ENCODE measurements around the gene MAPKAP1. TPM values are rescaled to one million over a fixed set of nuclear protein-coding genes. Genes with fewer than 3 reads are reported as not detected.

MAPKAP1 gene
- total RNA-seq, 6 donors from 2014 or later, result 60.8 to 84.0 (median 71.5) TPM

- 49% methylated on average over 9 to 11 of the region's 11 CpGs for WGBS, 2 donors
- peaks cover 14 to 46% (median 30%) of the 10 kb centered on the region in 4 donors for H3K4me1 ChIP-seq
- no peak for TF ChIP-seq CTCF (IDR thresholded peaks at IDR 0.05)
- peak in 1 of 2 donors; percentile 15 for TF ChIP-seq POLR2AphosphoS5 (IDR thresholded peaks at IDR 0.05)
- TF ChIP-seq EP300 (IDR thresholded peaks at IDR 0.05), result peak in 1 of 4 donors; percentile 16
- TF ChIP-seq POLR2A (IDR thresholded peaks at IDR 0.05), result no peak
- H3K9me3 ChIP-seq, result no peaks in the 10 kb centered on the region
- peak overlapping the region in 3 of 4 donors; percentile 19 to 74 (median 56) for H3K27ac ChIP-seq
- H3K4me3 ChIP-seq, result no peak overlapping the region
- DNase-seq, result peak in 1 of 2 donors; percentile 36
- peaks cover 0 to 13% (median 1%) of the 10 kb centered on the region in 4 donors for H3K36me3 ChIP-seq
- H3K27me3 ChIP-seq, result no peaks in the 10 kb centered on the region
- peak; percentile 44 to 60 for ATAC-seq (ENCODE audit: low FRiP score in 2 of 2)
Measured at GRCh38 chr9:125472926-125473701, 233.9 kb downstream of the MAPKAP1 start.

DNA sequence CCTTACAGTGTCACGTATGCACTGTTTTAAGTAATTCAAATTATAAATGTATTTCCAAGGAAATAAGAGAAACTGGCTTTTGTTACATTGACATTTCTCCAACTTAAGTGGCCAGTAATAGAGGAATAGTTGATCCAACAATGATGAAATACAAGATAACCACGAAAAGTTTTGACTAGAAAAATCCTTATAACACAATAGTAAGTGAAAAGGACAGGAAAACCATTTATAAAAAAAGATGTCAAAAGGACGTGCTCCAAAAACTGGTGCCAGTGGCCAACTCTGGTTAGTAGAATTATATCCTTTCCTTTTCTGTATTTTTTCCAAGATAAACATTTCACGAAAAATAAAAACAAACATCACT is 234.5 kb downstream of the MAPKAP1 start:
- no peak for TF ChIP-seq EP300 (IDR thresholded peaks at IDR 0.05)
- no peak for TF ChIP-seq POLR2A (IDR thresholded peaks at IDR 0.05)
- no peak for TF ChIP-seq CTCF (IDR thresholded peaks at IDR 0.05)
- no peak for TF ChIP-seq POLR2AphosphoS5 (IDR thresholded peaks at IDR 0.05)
- Histone ChIP-seq H3K4me1 (peaks cover 14 to 52% (median 30%) of the 10 kb centered on the region in 4 donors), H3K4me3 (no peak overlapping the region), H3K27me3 (no peaks in the 10 kb centered on the region), H3K27ac (peak overlapping the region in 1 of 4 donors; percentile 74), H3K9me3 (no peaks in the 10 kb centered on the region), H3K36me3 (peaks cover 0 to 11% (median 1%) of the 10 kb centered on the region in 4 donors)
- no peak for DNase-seq
- 39% methylated on average over 4 of the region's 4 CpGs for WGBS, 2 donors
- no peak for ATAC-seq (ENCODE audit: low FRiP score in 2 of 2)

GRCh38 chr9:125470767-125471580 is 236.0 kb downstream of the MAPKAP1 start:
- H3K27me3 ChIP-seq, result no peaks in the 10 kb centered on the region
- no peaks in the 10 kb centered on the region for H3K9me3 ChIP-seq
- DNase-seq (peak in 1 of 2 donors; percentile 38), ATAC-seq (ENCODE audit: low FRiP score in 2 of 2) (no peak)
- peaks cover 14 to 52% (median 30%) of the 10 kb centered on the region in 4 donors for H3K4me1 ChIP-seq
- 91 to 95% methylated on average over 14 of the region's 14 CpGs for WGBS, 2 donors
- TF ChIP-seq POLR2AphosphoS5 (IDR thresholded peaks at IDR 0.05) (no peak), POLR2A (IDR thresholded peaks at IDR 0.05) (no peak), EP300 (IDR thresholded peaks at IDR 0.05) (no peak), CTCF (IDR thresholded peaks at IDR 0.05) (no peak)
- H3K4me3 ChIP-seq, result no peak overlapping the region
- H3K36me3 ChIP-seq, result peaks cover 0 to 12% (median 1%) of the 10 kb centered on the region in 4 donors
- H3K27ac ChIP-seq, result no peak overlapping the region

DNA sequence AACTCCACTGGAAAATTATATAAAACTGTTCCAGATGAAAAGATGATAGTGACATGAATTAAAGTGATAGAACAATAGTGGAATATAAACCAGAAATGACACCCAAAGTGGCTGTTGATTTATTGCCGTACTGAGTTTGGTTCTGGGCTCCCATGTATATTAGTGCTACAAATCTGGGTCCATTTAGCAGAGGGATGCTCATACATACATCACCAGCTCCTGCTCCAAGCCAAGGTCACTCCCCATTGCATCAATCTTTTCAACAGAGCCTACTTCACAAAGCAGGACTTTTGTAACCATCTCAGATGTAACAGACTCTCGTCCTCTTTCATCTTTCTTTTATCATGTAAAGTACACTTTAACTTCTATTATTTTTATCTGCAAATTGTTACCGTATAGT is 236.8 kb downstream of the MAPKAP1 start:
- WGBS, 2 donors, result 91 to 95% methylated on average over 3 of the region's 3 CpGs
- no peak for TF ChIP-seq POLR2A (IDR thresholded peaks at IDR 0.05)
- TF ChIP-seq CTCF (IDR thresholded peaks at IDR 0.05), result no peak
- no peak for TF ChIP-seq POLR2AphosphoS5 (IDR thresholded peaks at IDR 0.05)
- no peak for TF ChIP-seq EP300 (IDR thresholded peaks at IDR 0.05)
- peaks cover 0 to 14% (median 1%) of the 10 kb centered on the region in 4 donors for H3K36me3 ChIP-seq
- peaks cover 14 to 48% (median 30%) of the 10 kb centered on the region in 4 donors for H3K4me1 ChIP-seq
- no peak for DNase-seq
- no peaks in the 10 kb centered on the region for H3K27me3 ChIP-seq
- H3K9me3 ChIP-seq, result no peaks in the 10 kb centered on the region
- ATAC-seq (ENCODE audit: low FRiP score in 2 of 2), result no peak
- no peak overlapping the region for H3K4me3 ChIP-seq
- H3K27ac ChIP-seq, result no peak overlapping the region
